Dedifferentiated amniotic fluid mesenchymal stem cell (primary cell): ENCODE results near the gene CEP128.

Source experiments
- DNase-seq: peaks from one replicate; pipeline ENCODE4 v3.0.0-alpha.2; 2016; ENCODE audit errors: extremely low spot score

The CEP128 gene

DNA sequence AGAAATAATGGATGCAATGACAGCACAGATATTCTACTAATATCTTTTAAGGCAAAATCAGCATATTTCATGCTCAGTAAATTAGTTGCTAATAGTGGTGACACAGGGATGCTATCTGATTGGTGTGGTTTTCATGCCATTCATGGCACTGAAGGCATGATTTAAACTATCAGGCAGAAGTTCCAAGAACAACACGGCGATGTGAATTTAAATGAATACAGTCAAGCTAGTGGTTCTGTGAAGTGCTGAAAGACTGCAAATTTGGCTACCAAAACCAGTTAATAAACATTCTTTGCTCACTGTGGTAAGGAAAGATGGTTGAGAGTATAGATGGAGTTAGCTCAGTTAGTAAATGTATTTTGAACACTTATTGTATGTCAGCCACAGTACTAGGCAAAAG lies 458.2 kb downstream of the CEP128 start:
- DNase-seq, result no peak

DNA sequence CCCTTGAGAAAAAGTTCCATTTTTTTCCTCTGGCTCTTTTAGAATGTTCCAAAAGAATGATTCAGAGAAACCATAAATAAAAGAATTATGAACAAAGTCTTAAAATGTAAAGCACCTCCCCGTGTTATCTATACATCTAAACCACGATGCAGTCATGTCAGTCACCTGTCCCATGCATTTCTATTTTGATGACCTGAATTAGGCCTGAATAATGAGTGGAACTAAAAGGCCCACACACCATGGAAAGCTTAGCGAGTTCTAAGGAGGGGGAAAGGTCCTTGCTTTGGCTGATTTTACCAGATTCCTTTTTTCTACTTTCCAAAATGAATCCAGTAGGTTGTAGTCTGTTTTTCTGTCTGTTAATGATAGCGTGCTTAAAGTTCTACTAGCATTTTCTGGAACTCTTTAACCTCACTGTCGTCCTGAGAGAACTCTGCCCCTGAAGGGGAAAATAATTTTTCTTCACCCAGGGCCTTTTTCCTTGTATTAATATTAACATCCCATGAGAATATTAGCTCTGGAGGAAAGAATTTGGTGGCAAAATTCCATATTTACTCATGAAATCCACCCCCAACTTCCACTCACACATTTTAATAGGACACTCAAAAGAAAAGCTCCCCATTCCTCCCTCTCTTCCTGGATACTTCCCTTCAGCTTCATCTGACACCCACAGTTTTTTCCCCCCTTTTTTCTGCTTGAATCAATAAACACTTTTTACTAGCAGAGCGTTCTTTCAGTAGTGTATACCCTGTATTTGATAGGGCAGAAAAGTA lies 464.0 kb downstream of the CEP128 start:
- no peak for DNase-seq

DNA sequence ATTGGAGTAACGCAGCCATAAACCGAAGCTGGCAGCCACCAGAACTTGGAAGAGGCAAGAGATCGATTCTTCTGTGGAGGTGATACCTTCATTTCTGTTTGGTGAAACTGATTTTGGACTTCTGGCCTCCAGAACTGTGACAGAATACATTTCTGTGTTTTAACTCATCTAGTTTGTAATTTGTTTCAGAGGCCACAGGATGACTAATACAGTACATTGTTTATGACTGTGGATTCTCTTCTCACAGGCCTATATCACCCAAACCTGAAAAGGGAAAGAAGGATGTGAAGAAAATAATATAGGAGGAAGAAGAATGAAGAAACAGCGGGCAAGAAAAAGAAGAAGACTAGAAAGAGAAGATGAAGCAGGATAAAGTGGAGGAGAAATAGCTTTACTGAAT lies 466.5 kb downstream of the CEP128 start:
- peak; percentile 35 for DNase-seq

DNA sequence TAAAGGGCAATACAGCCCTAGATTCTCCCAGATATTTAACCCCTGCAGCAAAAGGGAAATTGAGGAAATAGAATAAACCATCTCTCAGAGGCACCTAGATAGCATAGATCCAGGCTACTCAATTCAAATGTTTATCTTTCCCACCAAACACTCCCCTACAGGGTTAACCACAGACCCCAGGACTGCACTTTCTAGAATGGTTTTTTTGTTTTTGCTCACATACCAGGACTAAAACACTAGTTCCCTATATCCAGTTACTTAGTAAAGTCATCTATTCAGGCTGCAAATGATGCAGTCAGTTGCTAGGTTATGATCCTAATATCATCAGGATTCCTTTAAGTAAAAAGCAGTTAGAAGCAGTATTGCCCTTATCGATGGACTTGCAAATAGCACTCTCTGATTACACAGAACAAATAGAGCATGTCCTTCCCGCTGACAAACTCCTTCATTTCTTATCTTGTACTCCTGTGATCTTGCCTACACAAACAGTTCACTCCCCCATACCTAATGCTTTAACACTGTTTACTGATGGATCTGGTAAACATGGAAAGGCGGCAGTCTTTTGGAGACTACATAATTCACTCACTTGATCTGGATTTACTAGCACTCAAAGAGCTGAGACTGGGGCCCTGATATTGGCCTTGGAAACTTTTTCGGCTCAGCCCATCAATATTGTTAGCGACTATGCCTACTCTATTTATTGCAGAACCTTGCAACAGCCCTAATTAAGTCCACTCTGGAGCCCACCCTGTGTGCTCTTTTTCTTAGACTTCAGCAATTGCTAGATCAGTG lies 473.0 kb downstream of the CEP128 start:
- DNase-seq, result no peak

DNA sequence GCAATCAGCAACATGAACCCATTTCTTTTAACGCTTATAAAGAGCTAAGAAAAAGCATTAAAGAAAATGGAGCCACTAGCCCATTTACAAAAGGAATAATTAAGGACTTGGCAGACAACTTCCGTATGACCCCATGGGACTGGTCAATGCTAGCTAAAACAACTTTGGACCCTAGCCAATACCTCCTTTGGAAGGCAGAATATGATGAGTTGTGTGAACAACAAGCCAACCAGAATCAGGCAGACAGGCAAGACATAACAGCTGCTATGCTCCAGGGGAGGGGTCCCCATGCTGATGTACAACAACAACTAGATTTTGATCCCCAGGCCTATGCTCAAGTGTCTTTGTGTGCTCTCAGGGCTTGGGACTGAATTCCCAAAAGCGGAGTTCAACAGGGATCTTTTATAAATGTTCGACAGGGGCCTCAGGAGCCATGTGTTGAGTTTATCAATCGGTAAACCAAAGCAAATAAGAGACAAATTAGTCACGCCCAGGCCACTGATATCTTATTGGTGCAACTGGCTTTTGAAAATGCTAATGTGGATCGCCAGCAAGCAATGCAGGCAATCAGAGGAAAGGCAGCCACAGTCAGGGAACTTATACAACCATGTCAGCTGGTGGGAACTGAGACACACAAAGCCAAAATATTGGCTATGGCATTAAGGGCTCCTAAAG lies 475.9 kb downstream of the CEP128 start:
- no peak for DNase-seq

DNA sequence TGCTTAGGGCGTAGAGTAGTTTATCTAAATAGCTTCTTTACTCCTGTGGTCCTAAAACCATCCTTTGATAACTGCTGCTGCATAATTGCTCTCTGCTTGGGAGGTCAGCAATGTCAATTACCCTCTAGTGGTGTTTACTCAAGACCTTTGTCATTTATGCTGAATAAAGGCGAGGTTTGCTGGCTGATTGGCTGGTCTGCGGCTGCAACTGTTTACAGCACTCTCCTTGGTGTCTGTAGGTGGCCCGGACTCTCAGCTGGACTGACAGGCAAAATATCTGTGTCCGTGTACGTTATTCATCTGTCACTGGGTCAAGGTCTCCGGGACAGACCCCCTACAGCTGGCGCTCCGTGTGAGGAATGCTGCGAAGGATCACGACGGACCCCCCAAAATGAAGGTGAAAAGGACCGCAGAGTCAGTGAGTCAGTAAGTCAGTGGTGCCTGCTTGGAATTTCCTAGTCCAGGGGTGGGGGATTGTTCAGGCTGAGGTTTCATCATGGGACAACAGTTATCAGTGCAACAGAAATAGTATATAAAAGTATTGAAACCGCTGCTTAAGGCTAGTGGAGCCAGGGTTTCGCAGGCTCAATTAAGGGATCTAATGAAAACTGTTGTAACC lies 476.9 kb downstream of the CEP128 start:
- DNase-seq, result no peak

DNA sequence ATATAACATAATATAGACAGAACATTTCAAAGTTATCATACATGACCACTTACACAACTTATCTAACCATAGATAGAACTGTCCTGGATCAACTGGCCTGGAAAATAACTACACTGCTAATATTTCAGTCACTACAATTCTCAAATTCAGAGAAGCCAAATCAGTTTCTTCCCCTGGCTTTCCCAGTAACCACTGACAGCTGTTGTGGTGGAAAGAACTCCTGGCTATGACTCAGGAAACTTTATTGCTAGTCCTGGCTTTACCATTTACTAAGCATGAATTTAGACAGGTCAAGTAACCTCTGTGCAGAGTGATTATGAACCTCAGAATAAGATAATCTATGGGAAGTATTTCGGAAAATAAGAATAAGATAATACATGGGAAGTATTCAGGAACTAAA lies 485.3 kb downstream of the CEP128 start:
- DNase-seq, result peak; percentile 29

DNA sequence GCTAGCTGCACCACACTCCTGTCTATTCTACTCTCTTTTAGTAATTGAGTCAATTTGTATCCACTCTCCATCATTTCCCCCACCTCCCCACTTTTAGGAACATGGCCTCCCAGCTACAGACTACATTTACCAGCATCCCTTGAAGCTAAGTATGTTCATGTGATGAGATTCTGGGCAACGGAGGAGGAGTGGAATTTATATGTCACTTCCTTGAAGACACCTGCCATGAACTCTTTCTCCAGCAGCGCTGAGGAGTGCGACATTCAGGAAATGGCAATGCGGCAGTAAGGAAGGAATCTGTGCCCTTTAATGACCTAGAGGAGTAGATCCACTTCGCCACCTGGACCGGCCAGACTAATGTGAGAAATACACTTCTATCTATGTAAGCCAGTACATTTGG lies 486.5 kb downstream of the CEP128 start:
- no peak for DNase-seq

DNA sequence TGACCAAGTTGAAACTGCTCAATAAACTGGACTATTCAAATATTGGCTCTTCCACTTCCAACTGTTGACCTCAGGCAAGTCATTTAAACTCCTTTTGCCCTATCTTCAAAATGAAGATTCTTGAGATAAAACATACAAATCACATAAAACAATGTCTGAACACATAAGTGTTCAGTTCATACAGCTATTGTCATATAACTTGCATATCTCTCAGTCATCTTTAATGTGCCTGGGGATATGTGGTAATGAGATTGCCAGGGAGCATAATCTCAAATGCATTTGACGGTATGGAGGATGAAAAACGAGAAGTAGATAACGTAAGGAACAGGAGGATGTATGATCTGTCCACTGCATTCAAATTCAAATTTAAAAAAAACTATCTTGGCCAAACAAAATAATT lies 493.3 kb downstream of the CEP128 start:
- no peak for DNase-seq

DNA sequence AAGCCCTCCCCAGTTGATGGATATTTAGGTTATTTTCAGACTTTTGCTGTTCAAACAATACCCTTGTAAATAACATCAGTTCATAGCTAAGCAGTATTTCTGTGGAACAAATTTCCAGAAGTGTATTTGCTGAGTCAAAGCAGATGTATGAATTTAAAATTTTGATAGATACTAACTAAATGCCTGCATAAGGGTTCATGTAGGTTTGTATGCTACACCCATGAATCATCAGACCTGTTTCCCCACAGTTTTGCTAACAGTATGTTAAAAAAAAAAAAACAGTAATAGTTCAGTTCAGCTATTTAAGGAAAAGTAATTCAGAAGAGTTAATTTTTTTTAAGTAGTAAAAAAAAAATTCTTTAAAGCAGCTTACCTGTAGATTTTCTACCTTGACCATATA lies 494.1 kb downstream of the CEP128 start:
- no peak for DNase-seq
